Heart left ventricle (tissue), 16 donors: ENCODE measurements around the gene DYSF. TPM values are rescaled to one million over a fixed set of nuclear protein-coding genes. Genes with fewer than 3 reads are reported as not detected.

Experiments
- ATAC-seq, 4 donors: fragments of 200-7000 bp; cut with Tn5 transposase; one replicate each; pipeline ENCODE4 v1.9.1; 2020 to 2022; ENCODE audit warnings: moderate library complexity in 4 of 4, mild to moderate bottlenecking in 3 of 4, moderate number of reproducible peaks in 1 of 4
- DNase-seq, 5 donors: peaks; one replicate each; pipeline ENCODE4 v3.0.0-alpha.2; 2020
- H3K27ac ChIP-seq, 12 donors: fragments of 200-600 bp; sonication (generic) in 4 of 12; one replicate each; pipeline versions ENCODE4 v1.5.0 to v1.8.0; 2016 to 2022; ENCODE audit warnings: mild to moderate bottlenecking in 2 of 12
- H3K27me3 ChIP-seq, 9 donors: fragments of 200-600 bp; sonication (generic) in 2 of 9; one replicate each; pipeline versions ENCODE4 v1.5.1 to v1.8.0; 2016 to 2022; ENCODE audit warnings: mild to moderate bottlenecking in 3 of 9
- H3K36me3 ChIP-seq, 9 donors: fragments of 200-600 bp; sonication (generic) in 2 of 9; one replicate each; pipeline versions ENCODE4 v1.5.0 to v1.8.0; 2018 to 2022; ENCODE audit warnings: mild to moderate bottlenecking in 2 of 9
- H3K4me1 ChIP-seq, 12 donors: fragments of 200-600 bp; sonication (generic) in 4 of 12; one replicate each; pipeline versions ENCODE4 v1.5.0 to v1.8.0; 2016 to 2022; ENCODE audit warnings: mild to moderate bottlenecking in 3 of 12
- H3K4me3 ChIP-seq, 12 donors: fragments of 200-600 bp; sonication (generic) in 4 of 12; one replicate each; pipeline versions ENCODE4 v1.5.0 to v1.8.0; 2017 to 2022; ENCODE audit warnings: mild to moderate bottlenecking in 9 of 12, moderate library complexity in 4 of 12
- H3K9me3 ChIP-seq, 12 donors: fragments of 200-600 bp; sonication (generic) in 4 of 12; one replicate each; pipeline versions ENCODE4 v1.5.0 to v1.8.0; 2016 to 2022; ENCODE audit warnings: mild to moderate bottlenecking in 1 of 12
- CTCF ChIP-seq, 12 donors: fragments of 200-600 bp; sonication (generic) in 4 of 12; IDR thresholded peaks; one replicate each; pipeline versions ENCODE4 v1.5.0 to v1.8.0; 2018 to 2022; ENCODE audit warnings: antibody characterized with exemption in 12 of 12, mild to moderate bottlenecking in 5 of 12
- POLR2A ChIP-seq, 2 donors: fragments of 450-650 bp; IDR thresholded peaks; one replicate each; pipeline ENCODE4 v1.6.1; 2017; ENCODE audit warnings: antibody characterized with exemption in 2 of 2, mild to moderate bottlenecking in 2 of 2, moderate library complexity in 2 of 2
- WGBS, 4 donors: extraction: QIAGEN DNeasy Blood & Tissue Kit in 2 of 4; methylation state at CpG; one replicate each; pipeline versions ENCODE4 v1.1.5 to v1.1.7; 2013 to 2018; 5-methylcytosine and 5-hydroxymethylcytosine counted together
- intact Hi-C, 10 donors: fragments of 100-400 bp; cut with DNase I; formaldehyde crosslinking; loops; one replicate each; pipeline versions ENCODE4 v1.11.1 to v1.14.2; 2022
- polyA plus RNA-seq, 2 donors: library from polyadenylated mRNA; stranded (reverse); fragments of 200-250 nt; gene quantifications; one replicate each; pipeline ENCODE4 v1.2.3, GENCODE V29; 2013
- total RNA-seq, 9 donors: library from RNA; depleted of rRNA in 2 of 9; stranded (reverse); fragments of >200 nt in 2 of 9; fragmentation: NEBNext Ultra II Directional in 3 of 9; extraction: Animal tissue kit (Norgen Biotek cat#: 25700) in 3 of 9; gene quantifications; one replicate each; pipeline versions ENCODE4 v1.1.0 to v1.2.4, GENCODE V29; 2016 to 2023
- donor health status: ischemic (EF 13 %, LVEDD 7.1; RV severe dilation, severe dysfunction).
- donor health status: healthy with polysubstance abuse.
- donor health status: DM: no; HTN: yes; CAD: no.
- donor health status: DM: no; HTN: no; CAD: no.
- donor health status: ischemic (EF 25% LVEDD 6.9; RV normal size, moderate dysfunction).
- donor health status: ischemic (EF 25% LVEDD 5.7; RV mildly dilated, moderate dysfunction).
- donor health status: healthy.
- donor health status: DM: yes; HTN: yes; CAD: no.
- donor health status: ischemic (EF 35%, LVEDD 5.7; RV mildly dilated, moderate dysfunction).
- donor health status: nonischemic (EF 11% LVEDD 7.7; RV severe dilation, severe dysfunction).
- donor health status: DM: yes; HTN: yes; CAD: no.
- donor health status: PGD.
- donor health status: ischemic (EF 29% LVEDD 5.4; RV normal size, mild dysfunction).
- donor health status: nonischemic (EF 23%, LVEDD 6.1; RV moderate dilation, normal function).

DYSF gene
- total and polyA plus RNA-seq, 11 donors: 25.5 to 99.9 (median 78.6) TPM

GRCh38 chr2:71633086-71633485, 179.7 kb downstream of the DYSF start:
- DNase-seq: no peak
- Histone ChIP-seq H3K9me3 (peaks cover 0 to 8% (median 0%) of the 10 kb centered on the region in 12 donors), H3K36me3 (no peaks in the 10 kb centered on the region), H3K4me3 (no peak overlapping the region), H3K27me3 (no peaks in the 10 kb centered on the region), H3K4me1 (peaks cover 0 to 63% (median 0%) of the 10 kb centered on the region in 12 donors), H3K27ac (no peak overlapping the region)
- intact Hi-C loops: no loop called here
- no peak for ATAC-seq
- WGBS, 4 donors: 95 to 96% (median 95%) methylated on average over 3 of the region's 3 CpGs
- TF ChIP-seq POLR2A (IDR thresholded peaks at IDR 0.05) (no peak), CTCF (IDR thresholded peaks at IDR 0.05) (no peak)

GRCh38 chr2:71634567-71634966, 181.2 kb downstream of the DYSF start:
- no peaks in the 10 kb centered on the region for H3K27me3 ChIP-seq
- H3K4me1 ChIP-seq: peaks cover 0 to 58% (median 0%) of the 10 kb centered on the region in 12 donors
- DNase-seq (no peak), ATAC-seq (peak in 1 of 4 donors; percentile 53)
- H3K4me3 ChIP-seq: no peak overlapping the region
- 81 to 94% (median 90%) methylated on average over 1 of the region's 1 CpG for WGBS, 4 donors
- intact Hi-C loops: no loop called here
- H3K36me3 ChIP-seq: no peaks in the 10 kb centered on the region
- no peaks in the 10 kb centered on the region for H3K9me3 ChIP-seq
- no peak overlapping the region for H3K27ac ChIP-seq
- TF ChIP-seq CTCF (IDR thresholded peaks at IDR 0.05) (no peak), POLR2A (IDR thresholded peaks at IDR 0.05) (no peak)

- no peaks in the 10 kb centered on the region for H3K36me3 ChIP-seq
- H3K4me3 ChIP-seq: no peak overlapping the region
- WGBS, 4 donors: 79 to 89% (median 83%) methylated on average over 5 of the region's 5 CpGs
- no peak for TF ChIP-seq POLR2A (IDR thresholded peaks at IDR 0.05)
- TF ChIP-seq CTCF (IDR thresholded peaks at IDR 0.05): no peak
- DNase-seq (no peak), ATAC-seq (no peak)
- H3K4me1 ChIP-seq: peaks cover 0 to 45% (median 0%) of the 10 kb centered on the region in 12 donors
- H3K27ac ChIP-seq: no peak overlapping the region
- intact Hi-C loops: no loop called here
- no peaks in the 10 kb centered on the region for H3K27me3 ChIP-seq
- H3K9me3 ChIP-seq: no peaks in the 10 kb centered on the region
Measured at GRCh38 chr2:71635798-71636197, 182.4 kb downstream of the DYSF start.

GRCh38 chr2:71637168-71637567, 183.8 kb downstream of the DYSF start:
- Histone ChIP-seq H3K4me3 (no peak overlapping the region), H3K27me3 (no peaks in the 10 kb centered on the region), H3K36me3 (no peaks in the 10 kb centered on the region), H3K27ac (no peak overlapping the region), H3K9me3 (no peaks in the 10 kb centered on the region), H3K4me1 (peaks cover 0 to 38% (median 0%) of the 10 kb centered on the region in 12 donors)
- peak in 1 of 5 donors; percentile 26 for DNase-seq
- peak in 2 of 4 donors; percentile 37 to 53 for ATAC-seq
- 90 to 97% (median 94%) methylated on average over 5 of the region's 5 CpGs for WGBS, 4 donors
- TF ChIP-seq POLR2A (IDR thresholded peaks at IDR 0.05) (no peak), CTCF (IDR thresholded peaks at IDR 0.05) (no peak)
- intact Hi-C loops: no loop called here
